ENCODE data around the gene TMEM151A. TPM values are rescaled to one million over a fixed set of nuclear protein-coding genes. Genes with fewer than 3 reads are reported as not detected.

Gene TMEM151A
- total and polyA plus RNA-seq, 2 of the 4 experiments (the other 2 are of a cell fraction): 0.03 TPM; not detected in 1

DNA sequence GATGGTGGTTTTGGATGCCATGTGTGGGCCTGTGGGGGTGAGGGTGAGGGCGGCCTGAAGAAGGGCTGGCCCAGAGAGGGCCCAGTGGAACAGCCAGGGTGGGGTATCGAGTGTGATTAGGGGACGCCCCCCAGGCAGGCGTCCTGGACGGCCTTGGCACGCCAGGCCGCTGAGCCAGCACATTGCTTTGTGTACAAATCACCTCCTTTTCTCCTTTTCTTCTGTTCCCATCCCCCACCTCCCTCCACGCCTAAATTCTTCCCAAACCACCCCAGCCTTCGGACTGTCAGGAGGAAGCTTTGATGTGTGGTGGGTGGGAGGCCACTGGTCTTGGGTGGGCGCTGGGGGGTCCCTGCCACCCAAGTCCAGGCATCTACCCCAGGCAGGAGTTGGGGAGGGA is 33.0 kb downstream of the TMEM151A start:
- H4K91ac ChIP-seq (ENCODE audit: insufficient read depth, low read depth, low read length): peak overlapping the region; percentile 100
- H3K4me3 ChIP-seq (ENCODE audit: insufficient read depth, low read depth, low read length): no peak overlapping the region
- H2BK15ac ChIP-seq (ENCODE audit: low read depth, low read length): peak overlapping the region; percentile 99; the same call in 2 of the 3 replicates
- peak overlapping the region; percentile 88 for H4K5ac ChIP-seq (ENCODE audit: low read depth, low read length)
- BruUV-seq (replicated peaks): no TSS peak
- H3K14ac ChIP-seq (replicated peaks; ENCODE audit: low read depth, low read length): peak overlapping the region; percentile 96
- peak overlapping the region; percentile 79 for H3K27ac ChIP-seq (ENCODE audit: insufficient read depth, low read length)
- in situ Hi-C loops (cut with MboI; ENCODE audit: low sequenced_read_pairs): no loop called here
- CTCF ChIA-PET: no interaction called here
- H3K27me3 ChIP-seq (ENCODE audit: control insufficient read depth, insufficient read depth, low read length): no peaks in the 10 kb centered on the region
- H3K36me3 ChIP-seq (ENCODE audit: control insufficient read depth, insufficient read depth, low read length): no peaks in the 10 kb centered on the region
- intact Hi-C loops (cut with micrococcal nuclease): no loop called here
- peak overlapping the region; percentile 97 for H2BK120ac ChIP-seq (ENCODE audit: low read depth, low read length)
- no peaks in the 10 kb centered on the region for H4K20me1 ChIP-seq (ENCODE audit: insufficient read depth, low read length)
- no peaks in the 10 kb centered on the region for H3K9me3 ChIP-seq (ENCODE audit: control insufficient read depth, insufficient read depth, low read length)
- peak overlapping the region; percentile 100 for H2AK5ac ChIP-seq (ENCODE audit: low read depth, low read length)
- peak overlapping the region; percentile 97 for H2AK9ac ChIP-seq (replicated peaks; ENCODE audit: low read depth, low read length, poor library complexity)
- ATAC-seq (ENCODE audit: low read depth): peak; percentile 1; the same call in 1 of the 2 replicates
- H2BK5ac ChIP-seq (ENCODE audit: low read depth, low read length, poor library complexity, severe bottlenecking): peak overlapping the region; percentile 100
- H3K4me2 ChIP-seq (ENCODE audit: low read depth, low read length): peak overlapping the region; percentile 12
- peaks cover 0 to 35% of the 10 kb centered on the region in 2 experiments; a peak in 3 of 4 replicates for H3K79me1 ChIP-seq (ENCODE audit: low read depth in 1 of 2, low read length in 2 of 2)
- H3K9me1 ChIP-seq (ENCODE audit: insufficient read depth, low read length): peaks cover 29% of the 10 kb centered on the region
- dilution Hi-C loops (cut with HindIII; ENCODE audit: low sequenced_read_pairs, unreplicated experiment): no loop called here
- H3K18ac ChIP-seq (ENCODE audit: low read depth, low read length): peak overlapping the region; percentile 91
- H2BK20ac ChIP-seq (ENCODE audit: low read depth, low read length): peak overlapping the region; percentile 96
- H3K23ac ChIP-seq (ENCODE audit: low read depth, low read length): peak overlapping the region; percentile 91; the same call in 1 of the 2 replicates
- TF ChIP-seq MAFK (IDR thresholded peaks at IDR 0.05; ENCODE audit: low read depth, low read length): peak; percentile 86
- TF ChIP-seq, protein P1, sequence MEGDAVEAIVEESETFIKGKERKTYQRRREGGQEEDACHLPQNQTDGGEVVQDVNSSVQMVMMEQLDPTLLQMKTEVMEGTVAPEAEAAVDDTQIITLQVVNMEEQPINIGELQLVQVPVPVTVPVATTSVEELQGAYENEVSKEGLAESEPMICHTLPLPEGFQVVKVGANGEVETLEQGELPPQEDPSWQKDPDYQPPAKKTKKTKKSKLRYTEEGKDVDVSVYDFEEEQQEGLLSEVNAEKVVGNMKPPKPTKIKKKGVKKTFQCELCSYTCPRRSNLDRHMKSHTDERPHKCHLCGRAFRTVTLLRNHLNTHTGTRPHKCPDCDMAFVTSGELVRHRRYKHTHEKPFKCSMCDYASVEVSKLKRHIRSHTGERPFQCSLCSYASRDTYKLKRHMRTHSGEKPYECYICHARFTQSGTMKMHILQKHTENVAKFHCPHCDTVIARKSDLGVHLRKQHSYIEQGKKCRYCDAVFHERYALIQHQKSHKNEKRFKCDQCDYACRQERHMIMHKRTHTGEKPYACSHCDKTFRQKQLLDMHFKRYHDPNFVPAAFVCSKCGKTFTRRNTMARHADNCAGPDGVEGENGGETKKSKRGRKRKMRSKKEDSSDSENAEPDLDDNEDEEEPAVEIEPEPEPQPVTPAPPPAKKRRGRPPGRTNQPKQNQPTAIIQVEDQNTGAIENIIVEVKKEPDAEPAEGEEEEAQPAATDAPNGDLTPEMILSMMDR (conservative IDR thresholded peaks at IDR 0.05; ENCODE audit: low read depth, low read length): no peak
- H3K4ac ChIP-seq (ENCODE audit: low read depth, low read length): peak overlapping the region; percentile 100
- WGBS, 2 experiments (ENCODE audit: extremely low coverage in 2 of 2, insufficient read length in 1 of 2): no CpG with 5 or more reads among the region's 10 CpGs
- peak overlapping the region; percentile 81 to 95 for H4K8ac ChIP-seq (ENCODE audit: low read depth in 2 of 2, low read length in 2 of 2)
- DNase-seq: no peak
- H2AFZ ChIP-seq (replicated peaks; ENCODE audit: low read length, poor library complexity): peak overlapping the region; percentile 96
- POLR2A ChIA-PET (ENCODE audit: unreplicated experiment): no interaction called here
- peaks cover 43% of the 10 kb centered on the region for H3K4me1 ChIP-seq (ENCODE audit: control insufficient read depth, insufficient read depth, low read length)
- H3K56ac ChIP-seq (ENCODE audit: extremely low read depth, insufficient read depth, low read length): peak overlapping the region; percentile 29; the same call in 1 of the 2 replicates
- H3K9ac ChIP-seq (ENCODE audit: low read depth, low read length): peak overlapping the region; percentile 18; the same call in 1 of the 2 replicates

Data from IMR-90 (cell line).